H1 (cell line): ENCODE data around the gene RFT1. TPM values are rescaled to one million over a fixed set of nuclear protein-coding genes. Genes with fewer than 3 reads are reported as not detected.

Source experiments
- CTCF ChIA-PET: fragments of 300-600 bp; sonication (Branson Sonifier 250); formaldehyde crosslinking; loops from one replicate; lab custom pipeline; 2021; ENCODE audit not compliant: partially characterized antibody; lab: Charles Lee
- POLR2A ChIA-PET: fragments of 300-600 bp; sonication (Branson Sonifier 250); formaldehyde crosslinking; loops from one replicate; lab custom pipeline; 2021; ENCODE audit warnings: inconsistent platforms; ENCODE audit not compliant: partially characterized antibody; lab: Charles Lee
- DNase-seq, 2 experiments: peaks; one replicate each; pipeline versions ENCODE4 v3.0.0 to v3.0.0-alpha.2; 2010 to 2022; ENCODE audit warnings: low spot score in 2 of 2, low read depth in 1 of 2, mixed read lengths in 1 of 2
- FAIRE-seq: peaks from 2 replicates; lab custom pipeline; 2011; peaks lifted over from hg19 to GRCh38; lab: Jason Lieb, UNC
- H2AFZ ChIP-seq: 2 replicates; pipeline ENCODE4 v1.8.1; 2012; ENCODE audit warnings: low read length, inconsistent platforms
- H2AK5ac ChIP-seq: 2 replicates; pipeline ENCODE4 v1.6.1; 2013; ENCODE audit warnings: low read depth, low read length
- H2BK120ac ChIP-seq: replicated peaks from 2 replicates; pipeline ENCODE3; 2013; ENCODE audit warnings: low read depth, low read length, inconsistent platforms
- H2BK12ac ChIP-seq: 2 replicates; pipeline ENCODE4 v1.6.1; 2013; ENCODE audit warnings: low read depth, low read length
- H2BK15ac ChIP-seq: 2 replicates; pipeline ENCODE4 v1.6.1; 2013; ENCODE audit warnings: low read length
- H2BK20ac ChIP-seq: 2 replicates; pipeline ENCODE4 v1.6.1; 2013; ENCODE audit warnings: low read length
- H2BK5ac ChIP-seq: 2 replicates; pipeline ENCODE4 v1.6.1; 2013; ENCODE audit warnings: low read depth, low read length
- H3K14ac ChIP-seq: 2 replicates; pipeline ENCODE4 v1.6.1; 2013; ENCODE audit warnings: inconsistent platforms; ENCODE audit not compliant: insufficient read length
- H3K18ac ChIP-seq: 2 replicates; pipeline ENCODE4 v1.6.1; 2013; ENCODE audit warnings: low read length; ENCODE audit errors: extremely low read depth
- H3K23ac ChIP-seq: 2 replicates; pipeline ENCODE4 v1.6.1; 2013; ENCODE audit warnings: inconsistent platforms; ENCODE audit not compliant: insufficient read length
- H3K23me2 ChIP-seq: 2 replicates; pipeline ENCODE4 v1.6.1; 2013; ENCODE audit warnings: low read depth, low read length
- H3K27ac ChIP-seq: 2 replicates; pipeline ENCODE4 v1.6.1; 2011; ENCODE audit warnings: low read depth, low read length, inconsistent platforms
- H3K27me3 ChIP-seq, 4 experiments: replicated peaks in 1 of 4; 1 replicate in 1 of 4; 2 replicates in 3 of 4; pipeline versions ENCODE4 v1.6.1 to v1.8.1; 2011 to 2013; ENCODE audit warnings: low read length in 3 of 4, mild to moderate bottlenecking in 3 of 4, inconsistent platforms in 2 of 4, mixed read lengths in 2 of 4, moderate library complexity in 1 of 4; ENCODE audit not compliant: control insufficient read depth in 3 of 4, insufficient read depth in 3 of 4; ENCODE audit errors: extremely low read depth in 1 of 4
- H3K36me3 ChIP-seq, 4 experiments: 2 replicates each; pipeline versions ENCODE4 v1.6.1 to v1.8.1; 2011 to 2013; ENCODE audit warnings: mild to moderate bottlenecking in 4 of 4, low read length in 3 of 4, moderate library complexity in 2 of 4, control low read depth in 1 of 4, inconsistent platforms in 1 of 4; ENCODE audit not compliant: insufficient read depth in 4 of 4, control insufficient read depth in 2 of 4
- H3K4ac ChIP-seq: replicated peaks from 2 replicates; pipeline ENCODE3; 2013; ENCODE audit warnings: low read length, low read depth, mixed read lengths, inconsistent platforms; ENCODE audit not compliant: insufficient read length
- H3K4me1 ChIP-seq, 4 experiments: replicated peaks in 1 of 4; 1 replicate in 1 of 4; 2 replicates in 3 of 4; pipeline versions ENCODE4 v1.6.1 to v1.8.1; 2011 to 2013; ENCODE audit warnings: low read length in 3 of 4, inconsistent platforms in 2 of 4, mixed read lengths in 1 of 4; ENCODE audit not compliant: insufficient read depth in 4 of 4, control insufficient read depth in 3 of 4
- H3K4me2 ChIP-seq, 2 experiments: 2 replicates each; pipeline versions ENCODE4 v1.6.1 to v1.8.1; 2011 to 2013; ENCODE audit warnings: low read depth in 2 of 2, low read length in 2 of 2, control low read depth in 1 of 2, inconsistent platforms in 1 of 2, mild to moderate bottlenecking in 1 of 2; ENCODE audit not compliant: insufficient read depth in 1 of 2
- H3K4me3 ChIP-seq, 4 experiments: fragments of 200-600, 300-600 bp in 1 of 4; sonication (generic), shearing (Covaris generic), sonication (Bioruptor Twin) in 1 of 4; 2 replicates each; pipeline versions ENCODE4 v1.5.1 to v1.8.1; 2011 to 2016; ENCODE audit warnings: low read length in 4 of 4, low read depth in 3 of 4, control low read depth in 2 of 4, inconsistent platforms in 2 of 4, mild to moderate bottlenecking in 2 of 4, mixed read lengths in 1 of 4, moderate library complexity in 1 of 4; ENCODE audit not compliant: insufficient read depth in 2 of 4; ENCODE audit errors: extremely low read depth in 1 of 4
- H3K56ac ChIP-seq: replicated peaks from 2 replicates; pipeline ENCODE3; 2013; ENCODE audit warnings: low read depth, mild to moderate bottlenecking, mixed read lengths, low read length, inconsistent platforms; ENCODE audit not compliant: insufficient read length
- H3K79me1 ChIP-seq: 2 replicates; pipeline ENCODE4 v1.6.1; 2013; ENCODE audit warnings: low read depth, low read length, control low read depth
- H3K79me2 ChIP-seq, 2 experiments: 2 replicates each; pipeline versions ENCODE4 v1.6.1 to v1.8.1; 2012 to 2013; ENCODE audit warnings: low read length in 2 of 2, mild to moderate bottlenecking in 2 of 2, inconsistent platforms in 1 of 2; ENCODE audit not compliant: insufficient read depth in 2 of 2, control insufficient read depth in 1 of 2
- H3K9ac ChIP-seq, 4 experiments: replicated peaks in 1 of 4; 1 replicate in 1 of 4; 2 replicates in 3 of 4; pipeline versions ENCODE4 v1.6.1 to v1.8.1; 2011 to 2013; ENCODE audit warnings: low read depth in 3 of 4, low read length in 3 of 4, control low read depth in 2 of 4, mild to moderate bottlenecking in 2 of 4, moderate library complexity in 2 of 4, inconsistent platforms in 1 of 4; ENCODE audit errors: extremely low read depth in 1 of 4
- H3K9me3 ChIP-seq, 2 experiments: 2 replicates each; pipeline versions ENCODE4 v1.6.1 to v1.8.1; 2012 to 2013; ENCODE audit warnings: mild to moderate bottlenecking in 2 of 2, moderate library complexity in 2 of 2, control low read depth in 1 of 2, inconsistent platforms in 1 of 2, low read depth in 1 of 2, low read length in 1 of 2, mixed read lengths in 1 of 2; ENCODE audit not compliant: insufficient read depth in 2 of 2
- H4K20me1 ChIP-seq, 2 experiments: replicated peaks in 1 of 2; 2 replicates each; pipeline versions ENCODE3 to v1.8.1; 2011 to 2013; ENCODE audit warnings: inconsistent platforms in 2 of 2, low read length in 2 of 2, mild to moderate bottlenecking in 1 of 2; ENCODE audit not compliant: insufficient read depth in 2 of 2, control insufficient read depth in 1 of 2
- H4K5ac ChIP-seq: 2 replicates; pipeline ENCODE4 v1.6.1; 2013; ENCODE audit warnings: low read length, low read depth, mixed read lengths, inconsistent platforms; ENCODE audit not compliant: insufficient read length
- H4K8ac ChIP-seq: 2 replicates; pipeline ENCODE4 v1.8.0; 2013; ENCODE audit warnings: mild to moderate bottlenecking, moderate library complexity, low read length, inconsistent platforms; ENCODE audit not compliant: insufficient read depth; ENCODE audit errors: extremely low read depth
- H4K91ac ChIP-seq: replicated peaks from 2 replicates; pipeline ENCODE3; 2013; ENCODE audit warnings: low read length, mixed read lengths, inconsistent platforms; ENCODE audit not compliant: insufficient read length
- CHD1 ChIP-seq: IDR thresholded peaks from 2 replicates; pipeline ENCODE4 v1.6.1; 2012; ENCODE audit warnings: low read depth, low read length, improper control_type of control experiment
- GABPA ChIP-seq: IDR thresholded peaks from 2 replicates; pipeline ENCODE4 v1.6.1; 2011; ENCODE audit warnings: mild to moderate bottlenecking, low read length, moderate library complexity, borderline replicate concordance; ENCODE audit not compliant: insufficient read depth
- MAFK ChIP-seq: IDR thresholded peaks from 2 replicates; pipeline ENCODE4 v1.6.1; 2012; ENCODE audit warnings: low read depth, mild to moderate bottlenecking, improper control_type of control experiment, low read length
- RAD21 ChIP-seq, 2 experiments: IDR thresholded peaks in 1 of 2; conservative IDR thresholded peaks in 1 of 2; 2 replicates each; pipeline ENCODE4 v1.6.1; 2011; ENCODE audit warnings: low read depth in 2 of 2, low read length in 2 of 2, improper control_type of control experiment in 1 of 2, inconsistent platforms in 1 of 2, mild to moderate bottlenecking in 1 of 2, moderate library complexity in 1 of 2
- TAF7 ChIP-seq: optimal IDR thresholded peaks from 2 replicates; pipeline ENCODE3; 2011; ENCODE audit warnings: low read depth, mild to moderate bottlenecking, inconsistent platforms, low read length, moderate library complexity, borderline replicate concordance
- ZNF274 ChIP-seq: IDR thresholded peaks from 2 replicates; pipeline ENCODE4 v1.7.0; 2012; ENCODE audit warnings: low read length, borderline replicate concordance; ENCODE audit errors: extremely low read depth
- WGBS, 2 experiments: shearing (Covaris generic) in 1 of 2; methylation state at CpG; one replicate each; pipeline versions ENCODE4 v1.1.6 to v1.1.7; 2013 to 2015; ENCODE audit warnings: low lambda C conversion rate in 2 of 2, mixed read lengths in 2 of 2, inconsistent platforms in 1 of 2, low coverage in 1 of 2, missing lambda C conversion rate in 1 of 2; ENCODE audit not compliant: insufficient replicate concordance in 2 of 2, insufficient coverage in 1 of 2, insufficient read length in 1 of 2; ENCODE audit errors: extremely low coverage in 1 of 2, missing lambda C conversion rate in 1 of 2; 5-methylcytosine and 5-hydroxymethylcytosine counted together
- polyA plus RNA-seq, 7 experiments: library from polyadenylated mRNA; depleted of rRNA in 3 of 7; stranded (reverse) in 5 of 7; unstranded in 2 of 7; fragments of >200 nt in 5 of 7; fragments of 200-250 nt in 2 of 7; gene quantifications; 1 replicate in 5 of 7; 2 replicates in 1 of 7; 4 replicates in 1 of 7; pipeline versions ENCODE4 v1.2.1 to v1.2.3, GENCODE V29; 2011 to 2013; ENCODE audit warnings: missing spikeins in 2 of 7, mixed read lengths in 2 of 7
- total RNA-seq: library from RNA; stranded (reverse); fragmentation: NEBNext Ultra II Directional; extraction: Animal tissue kit (Norgen Biotek cat#: 25700); gene quantifications from 2 replicates; pipeline ENCODE4 v1.2.1, GENCODE V29; 2021
- TF ChIP-seq, protein P1 (sequence below): IDR thresholded peaks from 2 replicates; pipeline ENCODE4 v1.6.1; 2011; ENCODE audit warnings: low read depth, mild to moderate bottlenecking, low read length; ENCODE audit not compliant: insufficient read depth
- TF ChIP-seq, protein P2 (sequence below): IDR thresholded peaks from 2 replicates; pipeline ENCODE4 v1.6.1; 2012; ENCODE audit warnings: low read length, inconsistent platforms

RFT1 gene
- total and polyA plus RNA-seq, 2 of the 8 experiments (the other 6 are each of a cell fraction or from before 2014, with no cell fraction given) = 27.7 to 42.4 TPM

DNA sequence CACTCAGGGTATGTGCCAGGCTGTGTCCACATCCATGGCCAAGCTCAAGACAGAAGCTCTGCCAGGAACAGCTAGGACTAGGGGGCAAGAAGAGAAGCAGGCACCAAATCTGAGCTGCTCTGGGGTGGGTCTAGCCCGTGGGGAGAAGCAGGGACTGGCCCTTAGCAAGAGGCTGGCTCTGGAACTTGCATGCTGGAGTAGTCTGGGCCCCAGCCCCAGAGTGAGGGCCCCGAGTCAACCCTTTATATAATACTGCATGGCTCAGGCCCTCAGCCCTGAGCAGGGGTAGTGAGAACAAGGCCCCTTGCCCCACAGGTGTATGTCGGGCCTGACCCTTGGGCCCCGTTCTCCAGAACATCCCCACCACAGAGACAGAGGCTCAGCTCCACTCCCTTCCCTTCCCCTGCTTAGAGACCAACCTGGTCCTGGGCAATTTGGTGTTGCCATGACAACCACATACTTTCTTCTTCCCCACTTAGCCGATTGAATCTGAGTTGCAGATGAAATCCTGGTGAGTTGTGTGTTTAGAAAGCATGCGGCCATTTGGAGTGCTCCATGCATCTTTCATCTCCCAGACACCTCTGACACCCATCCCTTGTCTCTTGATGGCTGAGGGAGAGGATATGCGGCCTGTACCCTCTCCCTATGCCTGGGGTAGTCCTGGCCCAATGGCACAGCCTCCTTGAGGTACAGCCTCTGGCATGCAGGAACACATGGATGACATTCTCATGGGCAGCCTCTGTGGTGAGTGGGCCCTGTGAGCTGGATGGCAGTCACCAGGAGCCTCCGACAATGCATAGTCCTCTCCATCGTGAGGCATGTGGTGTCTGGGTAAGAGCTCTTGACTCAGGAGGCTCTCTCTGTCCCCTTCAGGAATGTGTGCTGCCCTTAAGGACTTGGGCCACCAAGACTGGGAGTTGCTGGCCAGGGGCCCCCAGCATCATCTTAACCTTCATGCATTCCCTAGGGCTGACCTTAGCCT lies 55.2 kb downstream of the RFT1 start:
- Histone ChIP-seq H3K4ac (no peak overlapping the region), H3K9me3 (no peaks in the 10 kb centered on the region), H3K18ac (no peak overlapping the region), H3K4me1 (peaks cover 0 to 15% (median 9%) of the 10 kb centered on the region in 4 experiments; a peak in 6 of 7 replicates), H3K14ac (no peak overlapping the region), H3K79me2 (no peaks in the 10 kb centered on the region), H2AK5ac (no peak overlapping the region), H4K8ac (no peak overlapping the region), H3K36me3 (no peaks in the 10 kb centered on the region), H4K5ac (no peak overlapping the region), H3K27ac (no peak overlapping the region), H3K79me1 (no peaks in the 10 kb centered on the region), H3K4me3 (no peak overlapping the region), H3K23me2 (peaks cover 6% of the 10 kb centered on the region; the same call in 1 of the 2 replicates), H2BK20ac (no peak overlapping the region), H3K4me2 (no peak overlapping the region), H2BK15ac (no peak overlapping the region), H2AFZ (no peak overlapping the region), H2BK12ac (peak overlapping the region; percentile 50; the same call in 1 of the 2 replicates), H2BK5ac (no peak overlapping the region), H3K9ac (no peak overlapping the region), H4K91ac (no peak overlapping the region), H3K27me3 (no peaks in the 10 kb centered on the region; a peak in 2 of 7 replicates), H3K23ac (no peak overlapping the region), H2BK120ac (no peak overlapping the region), H4K20me1 (no peaks in the 10 kb centered on the region), H3K56ac (no peak overlapping the region)
- FAIRE-seq = no peak
- POLR2A ChIA-PET = interaction anchor here (1.0 to 1.3 kb wide), 2 partner anchors 9 to 28 kb away, joined by 3 to 4 read pairs; no protein-coding TSS in a partner anchor
- CTCF ChIA-PET = interaction anchor here (1.1 to 1.9 kb wide), 6 partner anchors 33 to 276 kb away, joined by 3 to 8 read pairs (median 4); no protein-coding TSS in a partner anchor
- 88% methylated on average over 9 of the region's 9 CpGs; no CpG with 5 or more reads in 1 of the 2 experiments for WGBS, 2 experiments
- DNase-seq = no peak
- TF ChIP-seq, protein P1, sequence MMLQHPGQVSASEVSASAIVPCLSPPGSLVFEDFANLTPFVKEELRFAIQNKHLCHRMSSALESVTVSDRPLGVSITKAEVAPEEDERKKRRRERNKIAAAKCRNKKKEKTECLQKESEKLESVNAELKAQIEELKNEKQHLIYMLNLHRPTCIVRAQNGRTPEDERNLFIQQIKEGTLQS = no peak
- no peak for TF ChIP-seq RAD21 (IDR thresholded peaks at IDR 0.05 in 1 of 2, conservative IDR thresholded peaks at IDR 0.05 in 1 of 2; ENCODE audit: low read depth in 2 of 2, low read length in 2 of 2)
- TF ChIP-seq ZNF274 = no peak
- TF ChIP-seq MAFK = no peak
- TF ChIP-seq CHD1 = no peak
- TF ChIP-seq GABPA = no peak
- no peak for TF ChIP-seq TAF7
- TF ChIP-seq, protein P2, sequence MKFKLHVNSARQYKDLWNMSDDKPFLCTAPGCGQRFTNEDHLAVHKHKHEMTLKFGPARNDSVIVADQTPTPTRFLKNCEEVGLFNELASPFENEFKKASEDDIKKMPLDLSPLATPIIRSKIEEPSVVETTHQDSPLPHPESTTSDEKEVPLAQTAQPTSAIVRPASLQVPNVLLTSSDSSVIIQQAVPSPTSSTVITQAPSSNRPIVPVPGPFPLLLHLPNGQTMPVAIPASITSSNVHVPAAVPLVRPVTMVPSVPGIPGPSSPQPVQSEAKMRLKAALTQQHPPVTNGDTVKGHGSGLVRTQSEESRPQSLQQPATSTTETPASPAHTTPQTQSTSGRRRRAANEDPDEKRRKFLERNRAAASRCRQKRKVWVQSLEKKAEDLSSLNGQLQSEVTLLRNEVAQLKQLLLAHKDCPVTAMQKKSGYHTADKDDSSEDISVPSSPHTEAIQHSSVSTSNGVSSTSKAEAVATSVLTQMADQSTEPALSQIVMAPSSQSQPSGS = no peak
